IPS DF 4.7 (cell line): ENCODE results near the gene DDB1.
A peak's percentile ranks its signal among the peaks of the same experiment; 100 is the strongest.

ENCODE experiments used
- DNase-seq: peaks from one replicate; pipeline ENCODE4 v3.0.0-alpha.2; 2013; ENCODE audit warnings: low spot score; ENCODE audit errors: extremely low read depth

The DDB1 gene

DNA sequence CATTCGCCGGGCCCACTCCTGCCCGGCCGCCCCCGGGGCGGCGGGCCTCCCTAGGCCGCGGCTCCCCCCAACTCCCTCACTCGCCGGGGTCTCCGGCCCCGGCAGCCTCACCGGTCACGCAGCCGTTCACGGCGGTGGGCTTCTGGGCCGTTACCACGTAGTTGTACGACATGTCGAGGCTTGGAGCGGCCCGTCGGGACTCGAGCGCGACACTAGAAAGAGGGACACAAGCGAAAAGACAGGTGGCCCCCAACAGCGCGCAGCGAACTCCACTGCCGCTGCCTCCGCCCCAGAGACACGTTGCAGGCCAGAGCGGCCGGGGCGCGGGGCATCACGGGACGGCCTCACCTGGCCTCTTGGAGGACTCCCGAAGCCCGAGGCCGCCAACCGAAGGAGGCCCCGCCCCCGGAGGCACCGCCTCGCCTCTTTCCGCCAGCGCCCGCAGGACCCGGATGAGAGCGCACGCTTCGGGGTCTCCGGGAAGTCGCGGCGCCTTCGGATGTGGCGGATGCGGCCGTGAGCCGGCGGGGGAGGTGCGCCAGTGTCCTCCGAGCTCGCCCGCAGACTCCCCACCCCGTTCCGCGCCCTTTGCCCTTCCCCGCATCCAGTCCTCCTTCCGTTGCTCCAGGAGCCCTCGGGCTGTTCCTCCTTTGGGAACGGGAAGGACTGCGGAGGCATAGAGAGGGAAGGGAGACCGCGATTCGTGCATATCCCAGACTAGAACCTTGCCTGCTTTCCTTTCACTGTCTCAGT, at the start of gene DDB1, which contains the start of gene TKFC:
Gene DDB1 (minus strand): TSS at position 309 of the 753 bp plus-strand sequence. CDS start 137 bp downstream, at position 172.
Gene TKFC (plus strand): TSS at position 432 of the 753 bp plus-strand sequence. CDS start 1,501 bp downstream, outside the sequence.
- peak; percentile 83 for DNase-seq

DNA sequence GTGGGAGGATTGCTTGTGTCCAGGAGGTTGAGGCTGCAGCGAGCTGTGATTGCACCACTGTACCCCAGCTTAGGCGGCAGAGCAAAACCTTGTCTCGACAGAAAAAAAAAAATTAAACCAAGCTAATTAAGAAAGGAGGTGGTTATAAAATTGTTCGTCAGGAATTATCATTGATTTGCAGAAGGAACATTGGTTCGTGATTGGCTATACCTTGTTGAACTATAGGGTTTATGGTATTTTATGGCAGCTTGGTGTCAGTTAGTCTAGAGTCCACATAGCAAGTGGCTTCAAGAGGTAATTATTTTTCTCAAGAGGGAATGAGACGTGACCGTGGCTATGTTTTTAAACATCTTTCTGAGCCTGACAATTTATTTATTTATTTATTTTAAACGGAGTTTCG, 48.0 kb upstream of the DDB1 start:
- no peak for DNase-seq

DNA sequence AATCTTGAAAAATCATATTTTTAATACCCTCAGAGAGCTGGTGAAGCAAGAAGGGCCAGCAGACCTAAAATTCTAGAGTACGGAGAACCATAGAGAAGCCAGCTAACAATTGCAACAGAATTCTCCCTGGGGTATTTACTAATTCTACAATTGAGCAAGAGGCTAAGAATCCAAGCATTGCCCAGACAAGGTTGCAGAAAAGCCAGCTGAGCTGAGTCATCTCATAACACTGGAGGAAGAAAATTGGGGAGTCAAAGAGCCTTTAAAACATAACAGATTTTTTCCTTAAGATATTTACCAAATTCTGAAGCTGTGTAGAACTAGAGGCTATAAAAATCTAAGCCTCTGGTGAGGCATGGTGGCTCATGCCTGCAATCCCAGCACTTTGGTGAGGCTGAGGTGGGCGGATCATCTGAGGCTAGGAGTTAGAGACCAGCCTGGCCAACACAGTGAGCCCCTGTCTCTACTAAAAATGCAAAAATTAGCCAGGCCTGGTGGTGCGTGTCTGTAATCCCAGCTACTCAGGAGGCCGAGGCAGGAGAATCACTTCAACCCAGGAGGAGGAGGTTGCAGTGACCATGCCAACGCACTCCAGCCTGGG, 45.9 kb upstream of the DDB1 start:
- no peak for DNase-seq

DNA sequence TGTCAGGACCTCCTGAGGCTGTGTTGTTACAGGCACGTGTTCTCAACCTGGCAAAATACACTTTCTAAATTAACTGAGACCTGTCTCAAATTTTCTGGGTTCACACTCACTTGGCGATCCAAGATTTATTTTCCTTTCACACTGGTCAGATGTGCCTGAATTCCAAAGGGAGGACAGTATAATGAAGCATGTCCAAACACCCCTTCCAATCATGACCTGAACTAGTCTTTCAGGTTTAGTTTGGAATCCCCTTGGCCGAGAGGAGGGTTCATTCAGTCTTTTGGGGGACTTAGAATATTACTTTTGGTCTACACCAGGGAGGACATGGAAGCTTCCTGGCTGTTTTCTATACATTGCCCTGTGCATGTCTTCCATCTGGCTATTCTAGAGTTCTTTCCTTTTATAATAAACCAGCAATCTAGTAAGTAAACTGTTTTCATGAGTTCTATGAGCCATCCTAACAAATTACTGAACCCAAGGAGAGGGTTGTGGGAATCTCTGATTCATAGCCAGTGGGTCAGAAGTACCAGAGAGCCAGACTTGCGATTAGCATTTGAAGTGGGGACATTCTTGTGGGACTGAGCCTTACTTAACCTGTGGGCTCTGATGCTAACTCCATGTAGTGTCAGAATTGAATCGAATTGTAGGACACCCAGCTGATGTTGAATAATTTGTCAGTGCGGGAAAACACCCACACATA, 44.7 kb upstream of the DDB1 start:
- no peak for DNase-seq

DNA sequence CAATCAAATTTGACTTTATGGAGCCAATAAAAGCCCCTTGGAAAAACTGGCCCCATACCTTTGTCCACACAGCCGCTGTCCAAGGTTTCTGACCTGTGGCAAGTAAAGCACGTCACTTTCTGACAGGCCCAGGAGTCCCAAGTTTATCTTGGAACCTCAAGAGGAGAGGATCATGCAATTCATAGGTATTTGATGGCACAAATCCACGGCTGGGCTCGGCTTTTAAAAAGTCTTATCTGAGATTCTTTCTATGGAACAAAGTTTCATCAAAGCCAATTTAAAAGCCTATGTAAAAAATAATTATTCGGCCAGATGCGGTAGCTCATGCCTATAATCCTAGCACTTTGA, 42.8 kb upstream of the DDB1 start:
- no peak for DNase-seq

DNA sequence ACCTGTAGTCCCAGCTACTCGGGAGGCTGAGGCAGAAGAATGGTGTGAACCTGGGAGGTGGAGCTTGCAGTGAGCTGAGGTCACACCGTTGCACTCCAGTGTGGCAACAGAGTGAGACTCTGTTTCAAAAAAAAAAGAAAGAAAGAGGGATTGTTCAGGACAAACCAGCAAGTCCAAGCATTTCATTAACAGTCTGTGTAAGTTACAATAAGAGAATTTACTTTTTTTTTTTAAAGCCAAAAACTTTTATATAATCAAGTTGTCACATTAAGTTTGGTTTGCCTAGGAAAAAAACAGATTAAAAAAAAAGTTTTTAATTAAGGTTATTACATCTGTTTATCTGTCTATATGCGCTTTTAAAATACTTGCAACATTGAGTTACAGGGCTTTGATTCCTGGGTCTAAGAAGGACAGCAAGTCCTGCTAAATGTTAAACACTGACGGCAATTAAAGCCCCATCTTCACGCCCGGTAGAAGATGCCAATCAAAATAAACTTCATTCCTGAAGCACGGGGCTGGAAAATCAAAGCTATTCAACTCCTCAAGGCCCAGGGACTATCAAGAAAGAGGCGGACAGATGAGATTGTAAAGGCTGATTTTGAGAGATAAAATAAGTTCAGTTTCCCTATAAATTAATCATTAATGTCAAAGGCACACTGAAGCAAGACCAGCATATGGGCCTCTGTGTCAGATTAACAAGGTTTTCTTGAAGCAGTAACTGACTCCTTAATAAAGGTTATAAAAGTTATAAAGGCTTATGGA, 39.9 kb upstream of the DDB1 start:
- no peak for DNase-seq

DNA sequence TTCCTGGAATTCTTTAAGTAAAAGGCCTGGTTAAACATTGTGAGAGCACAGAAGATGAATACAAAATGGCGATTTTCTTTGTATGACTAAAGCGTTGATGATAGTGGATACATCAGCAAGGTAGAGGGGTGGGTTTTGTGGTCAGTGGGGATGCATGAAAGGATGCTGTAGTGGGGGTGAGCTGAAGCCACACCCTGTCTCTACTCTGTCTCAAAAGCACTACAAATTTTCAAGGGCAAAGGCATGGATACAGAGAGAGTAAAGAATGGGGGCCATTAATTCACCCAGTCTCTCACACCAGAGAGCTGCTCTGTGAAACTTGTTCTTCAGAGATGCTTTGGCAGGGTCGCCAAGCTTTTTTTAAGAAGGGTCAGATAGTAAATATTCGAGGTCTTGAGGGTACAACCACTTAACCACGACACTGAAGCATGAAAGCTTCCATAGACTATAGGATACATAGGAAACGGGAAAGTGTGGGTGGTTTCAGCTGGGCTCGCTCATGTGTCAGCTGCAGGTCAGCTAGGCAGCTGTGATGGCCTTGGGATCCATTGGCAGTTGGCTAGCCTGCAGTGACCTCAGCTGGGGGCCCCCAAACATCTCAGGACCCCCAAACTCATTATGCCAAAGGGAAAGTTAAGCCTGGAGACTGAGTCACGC, 37.6 kb upstream of the DDB1 start:
- no peak for DNase-seq

DNA sequence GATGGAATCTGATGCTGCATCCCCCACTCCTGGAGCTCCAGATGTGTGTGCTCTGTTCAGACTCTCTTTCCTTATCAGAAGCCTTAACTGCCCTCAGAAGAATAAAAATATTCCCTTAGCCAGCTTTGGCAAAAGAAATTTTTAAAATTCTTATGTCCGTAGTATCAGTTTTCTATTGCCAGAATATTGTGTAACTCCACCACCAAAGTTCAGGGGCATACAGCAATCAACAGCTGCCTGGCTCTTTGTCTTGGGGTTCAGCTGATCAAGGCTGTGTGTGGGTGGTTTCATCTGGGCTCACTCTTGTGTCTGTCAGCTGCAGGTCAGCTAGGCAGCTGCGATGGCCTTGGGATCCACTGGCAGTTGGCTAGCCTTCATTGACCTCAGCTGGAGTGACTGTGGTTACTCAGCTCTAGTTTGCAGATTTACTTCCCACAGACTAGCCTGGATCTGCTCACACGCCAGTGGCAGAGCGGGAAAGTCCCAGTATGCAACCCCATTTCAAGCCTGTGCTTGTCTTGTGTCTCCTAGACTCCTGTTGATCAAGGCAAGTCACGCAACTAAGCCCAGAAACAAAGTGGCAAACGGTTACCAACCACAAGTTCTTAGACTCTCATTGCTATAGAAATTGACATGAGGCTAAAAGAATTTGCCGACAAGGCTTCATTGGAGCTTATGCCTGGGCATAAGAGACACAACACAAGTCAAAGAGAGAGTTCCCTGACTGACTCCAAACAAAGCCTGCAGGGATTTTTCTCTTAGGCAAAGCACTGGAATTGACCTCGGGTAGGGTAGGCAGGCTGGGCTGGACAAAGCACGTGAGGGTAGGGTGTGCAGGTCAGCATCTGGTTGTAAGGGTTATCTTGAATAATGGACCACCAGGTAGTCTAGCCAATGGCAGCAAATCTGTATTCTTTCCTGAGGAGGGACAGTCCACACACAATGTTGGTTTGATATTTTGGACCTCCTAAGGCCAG, 36.8 kb upstream of the DDB1 start:
- no peak for DNase-seq

DNA sequence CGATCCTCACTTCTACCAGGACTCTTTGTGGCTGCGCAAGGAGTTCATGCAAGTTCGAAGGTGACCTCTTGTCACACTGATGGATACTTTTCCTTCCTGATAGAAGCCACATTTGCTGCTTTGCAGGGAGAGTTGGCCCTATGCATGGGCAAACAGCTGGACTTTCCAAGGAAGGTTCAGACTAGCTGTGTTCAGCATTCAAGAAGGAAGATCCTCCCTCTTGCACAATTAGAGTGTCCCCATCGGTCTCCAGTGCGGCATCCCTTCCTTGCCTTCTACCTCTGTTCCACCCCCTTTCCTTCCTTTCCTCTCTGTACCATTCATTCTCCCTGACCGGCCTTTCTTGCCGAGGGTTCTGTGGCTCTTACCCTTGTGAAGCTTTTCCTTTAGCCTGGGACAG, 35.7 kb upstream of the DDB1 start:
- DNase-seq = no peak

DNA sequence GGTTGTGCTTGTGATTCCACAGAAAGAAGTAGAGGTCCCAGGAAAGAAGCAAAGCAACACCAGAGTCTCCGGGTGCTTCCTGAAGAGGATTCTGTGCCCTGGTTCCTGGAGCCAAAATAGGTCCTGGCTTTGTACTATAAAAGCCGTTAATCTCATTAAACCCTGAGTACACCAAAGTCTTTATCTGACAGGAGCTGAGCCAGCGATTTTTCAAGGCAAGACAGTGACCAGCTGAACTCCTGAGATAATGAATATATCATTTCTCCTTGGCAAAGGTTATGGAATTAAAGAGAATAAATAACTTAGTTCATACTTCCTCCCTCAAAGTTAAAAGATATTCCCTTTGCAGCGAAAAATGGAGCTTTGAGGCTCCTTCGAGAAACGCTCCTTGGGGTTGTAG, 34.5 kb upstream of the DDB1 start:
- no peak for DNase-seq

DNA sequence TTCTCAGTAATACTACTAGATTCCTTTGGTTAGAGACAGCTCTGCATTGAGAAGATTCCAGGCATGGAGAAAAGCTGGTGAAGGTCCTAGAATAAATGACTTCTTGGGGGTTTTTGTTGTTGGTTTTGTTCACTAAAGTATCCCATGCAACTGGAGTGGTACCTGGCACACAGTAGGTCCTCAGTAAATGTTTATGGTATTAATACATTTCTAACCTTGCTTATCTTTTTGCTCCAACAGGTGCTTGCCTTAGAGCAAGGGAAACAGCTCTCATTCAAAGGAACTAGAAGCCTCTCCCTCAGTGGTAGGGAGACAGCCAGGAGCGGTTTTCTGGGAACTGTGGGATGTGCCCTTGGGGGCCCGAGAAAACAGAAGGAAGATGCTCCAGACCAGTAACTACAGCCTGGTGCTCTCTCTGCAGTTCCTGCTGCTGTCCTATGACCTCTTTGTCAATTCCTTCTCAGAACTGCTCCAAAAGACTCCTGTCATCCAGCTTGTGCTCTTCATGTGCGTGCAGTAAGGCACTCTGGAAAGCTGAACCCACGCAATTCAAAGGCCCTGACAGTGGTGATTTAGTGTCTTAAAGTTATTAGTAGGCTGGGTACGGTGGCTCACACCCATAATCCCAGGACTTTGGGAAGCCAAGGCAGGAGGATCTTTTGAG, 31.2 kb upstream of the DDB1 start:
- DNase-seq = no peak

DNA sequence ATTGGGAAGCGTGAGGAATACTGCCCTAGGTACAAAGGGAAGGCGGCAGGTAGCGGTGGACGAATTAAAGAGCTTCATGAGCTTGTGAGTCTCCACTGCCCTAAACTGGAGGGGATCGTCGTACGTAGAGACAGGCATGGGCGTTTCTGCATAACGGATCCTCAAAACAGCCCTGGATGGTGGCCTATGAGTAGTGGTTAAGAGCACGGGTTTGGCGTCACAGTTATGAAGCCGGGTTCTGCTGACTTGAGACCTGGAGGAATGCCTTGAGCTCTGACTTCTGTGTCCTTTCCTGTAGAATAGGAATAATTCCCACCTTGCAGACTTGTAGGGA, 29.6 kb upstream of the DDB1 start:
- no peak for DNase-seq

DNA sequence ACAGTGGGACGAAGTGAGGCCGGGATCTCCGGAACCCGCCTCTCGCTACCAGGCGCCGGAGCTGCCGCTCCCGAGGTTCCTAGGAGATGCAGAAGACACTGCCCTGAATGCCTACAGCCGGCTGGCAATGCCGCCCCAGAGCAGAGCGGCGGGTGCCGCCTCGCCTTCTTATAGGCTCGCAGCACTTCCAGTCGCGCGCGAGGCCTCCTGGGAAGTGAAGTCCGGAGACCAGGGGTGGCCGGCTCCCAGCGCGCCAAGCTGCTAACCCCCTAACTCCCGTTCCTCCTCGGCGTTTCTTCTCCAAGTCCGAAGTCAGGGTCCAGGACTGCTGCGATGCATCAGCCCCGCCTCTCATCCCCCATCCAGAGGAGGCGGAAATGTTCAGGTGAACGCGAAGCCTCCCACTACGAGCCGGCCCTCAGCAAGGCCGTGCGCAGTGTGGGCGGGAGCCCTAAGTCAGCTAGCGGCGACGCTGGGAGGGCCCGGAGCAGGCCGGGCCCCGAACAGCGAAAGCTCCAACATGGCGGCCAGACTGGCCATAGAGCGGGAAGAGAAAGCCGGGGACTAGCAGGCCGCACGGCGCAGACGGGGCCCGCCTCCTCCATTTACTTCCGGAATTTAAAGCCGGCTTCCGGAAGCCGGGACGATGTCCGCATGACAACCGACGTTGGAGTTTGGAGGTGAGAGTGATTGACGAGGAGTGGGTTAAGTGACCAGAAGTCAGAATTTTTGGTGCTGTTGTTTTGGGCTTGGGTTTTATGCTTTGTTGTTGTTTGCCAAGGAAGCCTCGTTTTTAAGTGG, 29.0 kb upstream of the DDB1 start, which contains the start of the genes CYB561A3 and TMEM138:
Gene CYB561A3 (minus strand): TSS at position 142 of the 801 bp plus-strand sequence. CDS start 5,169 bp downstream, outside the sequence.
Gene TMEM138 (plus strand): TSS at position 634 of the 801 bp plus-strand sequence. CDS start 2,017 bp downstream, outside the sequence.
- peak; percentile 46 for DNase-seq

DNA sequence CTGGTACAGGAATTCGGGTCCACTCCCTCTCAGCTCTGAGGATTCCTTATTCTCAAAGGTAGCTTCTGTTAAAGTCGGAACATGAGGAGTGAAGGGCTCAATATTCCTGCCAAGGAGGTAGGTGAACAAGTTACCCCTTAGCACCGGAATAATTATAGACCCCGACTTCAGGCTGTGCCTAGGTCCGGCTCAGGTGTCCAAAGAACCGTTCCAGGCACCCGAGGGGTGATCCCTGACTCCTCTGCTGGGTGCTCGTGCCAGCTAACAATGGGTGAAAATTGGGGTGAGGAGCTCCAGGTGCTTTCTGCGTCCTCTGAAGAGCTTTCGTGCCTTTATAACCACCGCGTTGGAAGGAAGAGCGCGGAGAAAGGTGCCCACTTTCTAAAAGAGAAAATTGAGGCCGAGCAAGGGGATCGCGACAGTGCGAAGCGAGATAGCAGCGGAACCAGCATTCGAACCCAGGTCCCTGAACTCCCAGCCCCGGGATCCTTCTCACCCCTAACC, 28.4 kb upstream of the DDB1 start:
- no peak for DNase-seq

DNA sequence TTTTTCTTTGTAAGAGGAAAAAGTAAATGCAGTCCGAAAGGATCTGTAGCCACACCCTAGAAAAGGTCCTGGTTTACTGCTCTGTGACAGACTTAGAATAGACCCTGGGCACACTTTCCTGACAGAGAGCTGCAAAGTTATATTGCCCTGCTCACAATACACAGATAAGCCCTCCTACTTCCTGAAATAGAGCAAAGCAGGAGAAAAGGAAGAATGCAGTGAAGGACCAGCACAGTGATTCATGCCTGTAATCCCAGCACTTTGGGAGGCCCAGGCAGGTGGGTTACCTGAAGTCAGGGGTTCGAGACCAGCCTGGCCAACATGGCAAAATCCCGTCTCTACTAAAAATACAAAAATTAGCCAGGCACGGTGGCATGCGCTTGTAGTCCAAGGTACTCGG, 26.6 kb upstream of the DDB1 start:
- no peak for DNase-seq

DNA sequence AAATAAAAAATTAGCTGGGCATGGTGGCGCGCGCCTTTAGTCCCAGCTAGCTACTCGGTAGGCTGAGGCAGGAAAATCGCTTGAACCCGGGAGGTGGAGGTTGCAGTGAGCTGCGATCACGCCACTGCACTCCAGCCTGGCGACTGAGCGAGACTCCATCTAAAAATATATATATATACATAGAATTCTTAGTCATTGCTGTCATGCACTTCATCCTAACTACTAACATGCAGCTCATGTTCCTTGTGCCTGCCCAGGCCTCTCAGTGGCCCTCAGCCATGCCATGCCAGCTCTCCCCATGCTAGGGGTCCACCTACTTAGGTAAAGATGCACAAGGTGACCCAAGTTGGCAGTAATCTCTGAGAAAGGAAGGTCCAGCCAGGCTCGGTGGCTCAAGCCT, 25.7 kb upstream of the DDB1 start:
- DNase-seq = no peak

DNA sequence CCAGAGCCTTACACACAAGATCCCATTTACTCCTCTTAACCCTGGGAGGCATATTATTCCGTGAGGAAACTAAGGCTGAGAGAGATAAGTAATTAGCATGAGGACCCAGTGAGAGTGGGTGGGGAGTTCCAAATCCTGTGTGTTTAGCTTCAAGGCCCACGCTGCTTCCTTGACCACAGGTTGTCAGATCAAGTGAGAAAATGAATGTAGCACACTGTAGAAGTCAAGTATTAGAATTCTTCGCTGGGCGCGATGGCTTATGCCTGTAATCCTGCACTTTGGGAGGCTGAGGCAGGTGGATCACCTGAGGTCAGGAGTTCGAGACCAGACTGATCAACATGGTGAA, 25.0 kb upstream of the DDB1 start:
- DNase-seq = no peak

DNA sequence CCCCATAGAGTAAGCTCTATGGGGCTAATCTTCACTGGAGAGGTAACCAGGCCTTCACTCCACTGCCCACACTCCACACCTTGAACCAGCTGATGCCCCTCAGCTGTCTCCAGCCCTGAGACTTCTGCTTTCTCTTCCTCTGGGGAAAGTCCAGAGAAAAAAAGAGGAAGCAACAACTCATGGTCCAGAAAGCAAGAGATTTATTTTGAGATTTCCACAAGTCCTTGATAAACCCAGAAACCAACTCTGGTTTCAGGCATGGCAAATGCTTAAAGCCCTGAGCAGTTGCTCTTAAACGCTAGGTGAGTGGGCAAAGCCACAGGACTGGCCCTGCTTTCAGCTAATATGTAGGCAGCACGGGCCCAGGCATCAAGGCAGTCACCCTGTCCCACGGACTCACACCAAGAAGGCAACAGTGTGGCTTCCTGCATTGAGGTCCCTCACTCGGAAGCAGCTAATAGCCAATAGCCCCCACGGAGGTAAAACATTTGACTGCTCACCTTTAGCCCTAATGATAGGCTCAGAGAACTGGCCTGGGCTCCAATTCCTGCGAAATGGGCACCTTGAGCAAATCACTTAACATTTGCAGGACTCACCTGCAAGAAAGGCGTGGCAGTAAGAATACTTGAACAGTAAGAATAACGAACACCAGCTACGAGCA, 24.5 kb upstream of the DDB1 start:
- no peak for DNase-seq
